Activated CD8-positive, alpha-beta memory T cell treated with anti-CD3 and anti-CD28 coated beads for 36 hours (primary cell): ENCODE measurements around the gene ITGB7. TPM values are rescaled to one million over a fixed set of nuclear protein-coding genes. Genes with fewer than 3 reads are reported as not detected.

Experiments used
- CTCF ChIA-PET: fragments of 350-600 bp; sonication (Branson Sonifier 250); formaldehyde crosslinking; loops from one replicate; lab custom pipeline; 2021; ENCODE audit warnings: antibody characterized with exemption; lab: Charles Lee
- POLR2A ChIA-PET: fragments of 350-600 bp; sonication (Branson Sonifier 250); formaldehyde crosslinking; loops from one replicate; lab custom pipeline; 2021; ENCODE audit warnings: antibody characterized with exemption; lab: Charles Lee
- total RNA-seq, 2 experiments: library from RNA; stranded (reverse); gene quantifications; one replicate each; pipeline ENCODE4 v1.2.3, GENCODE V29; 2021

Gene ITGB7
- total RNA-seq, 2 experiments from 2014 or later = 244 to 248 TPM

DNA sequence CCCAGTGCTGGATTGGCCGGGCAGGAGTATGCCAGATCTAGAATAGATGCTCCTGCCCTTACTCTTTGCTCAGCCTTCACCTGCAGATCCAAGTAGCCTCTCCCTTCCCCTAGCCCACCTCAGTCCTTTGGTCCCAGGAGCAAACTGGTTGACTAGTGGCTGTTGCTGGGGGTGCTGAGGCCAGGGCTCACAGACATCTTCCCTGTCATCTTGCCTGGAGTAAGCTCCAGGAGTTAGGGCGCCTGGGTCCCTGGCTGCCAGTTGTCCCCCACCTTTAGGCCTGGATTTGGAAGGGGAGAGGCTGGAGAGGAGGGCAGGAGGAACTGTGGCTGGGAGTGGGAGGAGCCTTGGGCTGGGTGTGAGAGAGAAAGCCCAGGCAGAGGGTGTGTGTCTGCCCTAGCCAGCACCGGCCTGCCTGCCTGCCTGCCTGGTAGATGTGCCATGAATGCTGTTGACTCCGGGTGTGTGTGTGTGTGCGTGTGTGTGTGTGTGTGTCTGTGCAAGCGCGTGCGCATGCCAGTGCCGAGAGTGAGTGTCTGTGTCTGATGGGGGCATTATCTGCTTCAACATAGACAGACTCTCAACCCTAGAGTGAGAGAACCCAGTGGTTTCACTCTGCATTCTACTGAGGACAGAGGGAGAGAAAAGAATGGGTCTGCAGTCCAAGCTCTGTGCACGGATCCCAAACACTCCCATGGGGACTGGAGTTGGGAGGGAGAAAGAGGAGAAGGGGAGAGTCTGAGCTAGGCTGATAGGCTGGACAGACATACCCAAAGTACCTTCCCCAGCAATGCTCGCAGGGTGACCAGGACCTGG lies 25.8 kb upstream of the ITGB7 start:
- POLR2A ChIA-PET = no interaction called here
- CTCF ChIA-PET = interaction anchor here (1.1 to 1.2 kb wide), 2 partner anchors 19 kb away, joined by 3 read pairs; a partner anchor contains a TSS

- POLR2A ChIA-PET = interaction anchor here (0.6 kb wide), 1 partner anchor 9 kb away, joined by 3 read pairs; no protein-coding TSS in a partner anchor
Measured at GRCh38 chr12:53231921-53232645, 25.0 kb upstream of the ITGB7 start, which contains the start of gene RARG. Gene RARG (minus strand): TSS chr12:53232209. CDS start chr12:53227545, 4,664 bp downstream.

DNA sequence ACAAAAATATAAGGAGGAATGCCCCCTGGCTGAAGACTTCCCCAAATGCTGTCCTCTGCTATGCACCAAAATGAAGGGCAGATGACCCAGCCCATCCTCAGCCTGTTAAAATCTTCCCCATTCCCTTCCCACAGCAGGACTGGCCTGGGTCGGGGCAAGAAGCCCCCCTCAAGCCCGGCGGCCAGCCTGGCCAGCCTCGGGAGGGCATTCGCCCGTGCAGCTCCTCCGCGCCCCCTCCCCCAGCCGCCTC lies 24.5 kb upstream of the ITGB7 start:
- ChIA-PET POLR2A (interaction anchor here (0.6 kb wide), 1 partner anchor 8 kb away, joined by 3 read pairs; no protein-coding TSS in a partner anchor), CTCF (interaction anchor here (1.1 to 1.3 kb wide), 2 partner anchors 12 to 18 kb away, joined by 3 to 4 read pairs; no protein-coding TSS in a partner anchor)

More at GRCh38 chr12:53231921-53232645, 25.0 kb upstream of the ITGB7 start, which contains the start of gene RARG:
- CTCF ChIA-PET = interaction anchor here (1.1 to 1.3 kb wide), 2 partner anchors 12 to 19 kb away, joined by 3 to 4 read pairs; no protein-coding TSS in a partner anchor

GRCh38 chr12:53230108-53230845 lies 23.2 kb upstream of the ITGB7 start:
- ChIA-PET POLR2A (no interaction called here), CTCF (interaction anchor here (1.1 to 1.4 kb wide), 4 partner anchors 15 to 37 kb away, joined by 3 to 5 read pairs (median 4); partner anchors contain the start of gene ESPL1)

- CTCF ChIA-PET = interaction anchor here (1.1 to 1.6 kb wide), 5 partner anchors 10 to 38 kb away, joined by 3 to 7 read pairs (median 5); partner anchors contain the start of gene ESPL1
- POLR2A ChIA-PET = interaction anchor here (0.9 kb wide), 1 partner anchor 10 kb away, joined by 4 read pairs; no protein-coding TSS in a partner anchor
Measured at GRCh38 chr12:53229454-53229853, 22.4 kb upstream of the ITGB7 start.

DNA sequence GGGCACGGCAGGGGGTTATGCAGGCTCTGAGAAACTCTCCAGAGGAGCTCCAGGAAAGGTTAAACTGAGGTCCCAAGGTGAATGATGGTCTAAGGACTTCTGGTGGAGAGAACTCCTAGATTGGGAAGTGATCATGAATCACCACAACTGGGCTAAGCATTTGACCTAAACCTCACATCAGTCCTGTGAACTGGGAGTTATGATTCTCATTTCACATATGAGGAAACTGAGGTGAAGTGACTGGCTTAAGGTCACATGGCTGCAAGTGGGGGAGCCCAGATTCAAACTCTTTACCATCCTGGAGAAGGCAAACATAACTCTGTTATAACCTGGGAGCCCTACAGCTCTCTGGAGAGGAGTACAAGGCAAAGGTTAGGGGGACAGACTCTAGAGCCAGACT lies 20.8 kb upstream of the ITGB7 start:
- POLR2A ChIA-PET = no interaction called here
- CTCF ChIA-PET = interaction anchor here (0.6 to 1.4 kb wide), 4 partner anchors 8 to 14 kb away, joined by 3 to 5 read pairs (median 3); no protein-coding TSS in a partner anchor

- ChIA-PET POLR2A (no interaction called here), CTCF (interaction anchor here (0.7 to 1.0 kb wide), 3 partner anchors 8 to 33 kb away, joined by 3 read pairs; no protein-coding TSS in a partner anchor)
Measured at GRCh38 chr12:53227341-53227740, 20.3 kb upstream of the ITGB7 start.

GRCh38 chr12:53226815-53227214 lies 19.8 kb upstream of the ITGB7 start:
- ChIA-PET POLR2A (interaction anchor here (0.7 kb wide), 1 partner anchor 28 kb away, joined by 3 read pairs; no protein-coding TSS in a partner anchor), CTCF (interaction anchor here (0.7 to 1.0 kb wide), 2 partner anchors 33 to 1395 kb away, joined by 3 read pairs; no protein-coding TSS in a partner anchor)

DNA sequence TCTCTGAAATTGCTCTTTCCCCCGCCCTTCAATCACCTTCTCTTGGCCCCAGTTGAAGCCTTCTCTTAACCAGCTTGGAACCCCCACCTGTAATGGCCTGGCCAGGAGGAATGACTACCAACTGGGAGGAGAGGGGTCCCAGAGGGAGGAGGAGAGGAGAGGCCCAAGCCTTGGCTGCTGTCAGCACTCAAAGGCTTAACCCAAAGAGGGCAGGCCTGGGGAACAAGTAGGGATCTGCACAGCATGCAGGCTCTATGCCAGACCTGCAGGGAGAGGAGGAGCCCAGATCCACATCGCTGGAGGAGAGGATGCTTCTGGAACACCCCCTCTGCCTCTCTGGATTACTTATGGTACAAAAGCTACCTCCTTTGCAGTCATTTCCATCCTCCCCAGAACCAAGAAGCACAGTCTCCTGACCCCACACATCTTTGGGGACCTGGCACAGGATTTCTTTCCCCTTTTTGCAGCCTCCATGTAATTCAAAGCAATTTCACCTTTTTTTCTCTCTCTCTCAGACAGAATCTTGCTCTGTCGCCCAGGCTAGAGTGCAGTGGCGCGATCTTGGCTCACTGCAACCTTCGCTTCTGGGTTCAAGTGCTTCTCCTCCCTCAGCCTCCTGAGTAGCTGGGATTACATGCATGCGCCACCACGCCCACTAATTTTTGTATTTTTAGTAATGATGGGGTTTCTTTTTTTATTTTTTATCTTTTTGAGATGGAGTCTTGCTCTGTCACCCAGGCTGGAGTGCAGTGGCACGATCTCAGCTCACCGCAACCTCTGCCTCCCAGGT lies 18.8 kb upstream of the ITGB7 start:
- CTCF ChIA-PET = interaction anchor here (1.2 to 1.9 kb wide), 4 partner anchors 12 to 63 kb away, joined by 3 to 8 read pairs (median 6); no protein-coding TSS in a partner anchor
- POLR2A ChIA-PET = no interaction called here

DNA sequence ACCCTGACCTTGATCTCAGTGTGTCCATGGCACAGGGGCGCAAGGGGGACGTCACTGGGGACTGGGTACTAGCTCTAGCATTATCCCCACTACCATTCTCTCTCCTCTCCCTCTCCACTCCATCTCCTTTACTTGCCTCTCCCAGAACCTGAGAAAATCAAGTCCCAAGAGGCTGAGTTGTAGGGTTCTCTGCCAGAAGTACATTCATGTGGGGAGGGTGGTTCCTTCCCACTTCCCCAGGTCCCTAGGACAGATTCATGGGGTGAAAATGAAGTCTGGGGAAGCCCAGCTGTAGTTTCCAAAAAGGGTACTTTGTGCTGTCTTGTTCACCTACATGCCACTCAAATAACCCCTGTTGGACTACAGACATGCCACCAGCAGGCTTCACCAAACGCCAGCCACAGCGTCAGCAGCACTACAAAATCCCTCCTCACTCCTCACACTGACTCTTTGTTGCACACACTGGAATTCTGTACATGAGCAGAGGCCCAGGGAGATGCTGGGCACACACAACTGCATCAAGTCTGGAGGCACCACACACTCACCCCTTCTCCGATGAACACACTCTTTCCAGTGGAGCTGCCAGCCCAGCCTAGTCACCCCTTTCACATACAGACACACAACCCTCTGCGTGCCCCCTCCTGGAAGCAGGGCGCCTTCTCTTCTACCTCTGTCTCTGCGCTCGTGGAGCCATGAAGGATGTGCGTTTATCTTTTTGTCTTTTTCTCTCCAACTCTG lies 18.0 kb upstream of the ITGB7 start:
- CTCF ChIA-PET = interaction anchor here (0.6 to 1.9 kb wide), 6 partner anchors 11 to 273 kb away, joined by 3 to 8 read pairs (median 4); no protein-coding TSS in a partner anchor
- POLR2A ChIA-PET = no interaction called here

DNA sequence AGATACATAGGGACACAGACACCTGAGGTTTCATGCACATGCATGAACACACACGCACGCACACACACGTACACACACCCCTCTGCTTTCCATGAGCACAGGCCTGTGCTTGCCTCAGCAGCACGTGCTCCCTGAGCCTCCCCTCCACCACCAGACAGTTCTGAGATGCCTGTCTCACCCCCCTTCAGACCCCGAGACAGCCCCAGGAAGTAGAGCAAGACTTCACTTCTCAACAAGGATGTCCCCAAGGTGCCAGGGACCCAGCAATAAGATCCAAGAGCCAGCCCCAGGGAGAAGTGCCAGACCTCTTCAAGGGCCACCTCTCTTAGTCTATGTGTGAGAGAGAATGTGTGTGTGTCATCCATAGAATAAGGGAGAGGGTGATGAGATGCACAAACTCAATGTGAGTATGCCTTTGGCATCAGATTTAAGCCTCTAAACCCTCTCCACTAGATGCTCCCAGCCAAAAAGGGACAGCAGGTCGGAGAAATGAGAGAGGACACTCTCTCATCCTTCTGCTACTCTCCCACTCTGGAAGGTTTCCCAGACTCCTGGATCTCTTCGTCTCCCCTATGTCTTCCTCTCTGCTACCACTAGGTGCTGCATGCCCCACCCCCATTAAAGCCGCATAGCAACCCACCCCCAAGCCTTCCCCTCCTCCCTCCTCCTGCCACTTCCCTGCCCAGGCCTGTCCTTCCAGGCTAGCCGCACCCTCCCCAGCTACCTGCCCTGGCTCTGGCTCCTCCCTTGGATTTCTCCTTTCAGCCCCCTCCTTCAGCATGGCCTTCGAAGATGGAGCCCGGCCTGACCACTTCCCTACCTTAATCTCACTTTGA lies 17.2 kb upstream of the ITGB7 start:
- CTCF ChIA-PET = interaction anchor here (0.8 to 1.9 kb wide), 7 partner anchors 11 to 65 kb away, joined by 3 to 8 read pairs (median 4); no protein-coding TSS in a partner anchor
- POLR2A ChIA-PET = interaction anchor here (0.5 kb wide), 1 partner anchor 157 kb away, joined by 11 read pairs; no protein-coding TSS in a partner anchor

DNA sequence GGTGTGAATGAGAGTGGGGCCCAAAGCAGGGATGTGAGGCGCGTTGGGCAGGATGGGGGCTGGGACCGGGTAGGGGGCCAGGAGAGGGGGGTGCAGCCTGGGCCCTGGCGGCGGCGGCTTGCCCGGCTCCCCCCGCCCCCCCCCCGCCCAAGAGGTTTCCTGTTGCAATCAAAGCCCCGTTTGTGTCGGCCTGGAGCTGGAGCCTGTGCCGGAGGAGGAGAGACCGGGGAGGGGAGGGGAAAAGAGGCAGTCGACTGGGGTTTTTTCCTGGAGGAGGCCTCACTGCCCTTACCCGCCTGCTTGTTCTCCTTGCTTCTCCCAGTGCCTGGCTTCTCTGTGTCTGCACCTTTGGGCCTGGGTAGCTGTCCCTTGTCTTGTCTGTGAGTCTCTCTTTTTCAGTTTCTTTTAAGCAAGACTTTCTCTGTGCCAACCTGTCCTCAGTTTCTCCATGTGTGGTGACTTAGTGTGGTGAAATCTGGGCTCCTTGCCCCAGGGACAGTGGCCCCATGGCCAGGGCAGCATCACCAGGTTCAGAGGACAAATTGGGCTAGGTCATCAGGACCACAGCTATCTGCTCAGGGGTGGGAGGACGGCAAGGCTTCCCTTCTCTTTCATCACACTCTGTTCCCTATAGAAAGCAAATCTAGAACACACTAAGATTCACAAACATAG lies 16.5 kb upstream of the ITGB7 start:
- ChIA-PET CTCF (interaction anchor here (0.6 to 1.0 kb wide), 5 partner anchors 12 to 196 kb away, joined by 3 to 6 read pairs (median 3); no protein-coding TSS in a partner anchor), POLR2A (interaction anchor here (0.5 to 1.1 kb wide), 3 partner anchors 8 to 157 kb away, joined by 3 to 11 read pairs (median 4); no protein-coding TSS in a partner anchor)

DNA sequence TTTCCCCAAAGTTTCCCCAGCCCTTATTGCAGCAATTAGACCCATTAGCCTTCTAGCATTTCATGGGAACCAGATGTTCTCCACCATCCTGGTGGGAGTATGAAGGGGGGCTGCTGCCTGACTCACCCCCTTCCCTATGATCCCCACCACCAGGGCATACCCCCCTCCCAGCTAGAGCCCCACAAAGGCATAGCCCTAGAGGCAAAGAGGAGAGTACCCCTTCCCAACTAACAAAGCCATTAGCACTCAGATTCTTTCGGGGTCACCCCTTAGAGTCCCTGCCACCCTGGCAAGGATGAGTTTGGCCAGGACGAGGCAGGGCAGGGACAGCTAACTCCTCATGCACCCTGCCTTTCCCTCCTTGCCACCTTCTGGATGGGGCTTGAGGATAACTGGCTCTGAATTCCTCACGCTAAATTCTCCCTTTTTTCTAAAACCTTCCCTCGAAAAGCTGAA lies 15.8 kb upstream of the ITGB7 start:
- ChIA-PET POLR2A (interaction anchor here (1.1 kb wide), 1 partner anchor 21 kb away, joined by 4 read pairs; no protein-coding TSS in a partner anchor), CTCF (interaction anchor here (0.6 to 1.0 kb wide), 4 partner anchors 11 to 86 kb away, joined by 3 to 6 read pairs (median 3); no protein-coding TSS in a partner anchor)

DNA sequence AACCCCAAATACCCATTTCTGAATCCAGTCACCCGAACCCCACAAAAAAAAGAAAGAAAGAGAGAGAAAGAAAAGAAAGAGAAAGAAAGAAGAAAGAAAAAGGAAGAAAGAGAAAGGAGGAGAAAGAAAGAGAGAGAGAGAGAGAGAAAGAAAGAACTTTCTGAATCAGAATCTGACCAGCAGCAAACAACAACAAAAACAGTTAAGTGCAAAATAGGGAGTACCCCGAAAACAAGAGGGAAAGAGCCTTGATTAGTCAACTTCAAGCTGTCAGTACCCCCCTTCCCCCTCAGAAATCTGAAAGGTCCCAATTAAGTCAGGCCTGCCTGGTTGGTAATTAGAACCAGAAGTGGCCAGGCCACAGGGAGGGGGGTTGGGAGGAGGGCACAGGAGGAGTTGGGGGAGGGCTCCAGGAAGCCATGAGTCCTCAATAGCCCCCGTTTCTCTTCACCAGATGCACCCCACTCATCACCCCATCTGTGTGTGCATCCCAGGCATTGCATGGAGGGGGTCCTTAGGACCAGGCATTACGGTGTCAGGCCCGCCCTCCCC lies 15.2 kb upstream of the ITGB7 start:
- ChIA-PET POLR2A (interaction anchor here (1.1 kb wide), 1 partner anchor 22 kb away, joined by 4 read pairs; no protein-coding TSS in a partner anchor), CTCF (interaction anchor here (0.6 kb wide), 1 partner anchor 86 kb away, joined by 3 read pairs; no protein-coding TSS in a partner anchor)
